H9 (cell line): Measurements from ENCODE around the gene C10orf88. TPM values are rescaled to one million over a fixed set of nuclear protein-coding genes. Genes with fewer than 3 reads are reported as not detected.

ENCODE experiments used
- DNase-seq: peaks from one replicate; pipeline ENCODE4 v3.0.0-alpha.2; 2017
- H2AFZ ChIP-seq: one replicate; pipeline ENCODE4 v1.6.1; 2013; ENCODE audit warnings: mild to moderate bottlenecking, low read length, control low read depth, moderate library complexity
- H2AK5ac ChIP-seq: 2 replicates; pipeline ENCODE4 v1.6.1; 2013; ENCODE audit warnings: low read length, control low read depth, mixed read lengths; ENCODE audit not compliant: insufficient read length
- H2BK120ac ChIP-seq: one replicate; pipeline ENCODE4 v1.6.1; 2013; ENCODE audit warnings: low read depth, mild to moderate bottlenecking, low read length, control low read depth, inconsistent platforms; ENCODE audit not compliant: poor library complexity, severe bottlenecking
- H2BK12ac ChIP-seq: 2 replicates; pipeline ENCODE4 v1.6.1; 2013; ENCODE audit warnings: low read length, control low read depth, mixed read lengths, low read depth; ENCODE audit not compliant: insufficient read length
- H2BK15ac ChIP-seq: 2 replicates; pipeline ENCODE4 v1.6.1; 2013; ENCODE audit warnings: low read depth, low read length, control low read depth
- H2BK20ac ChIP-seq: one replicate; pipeline ENCODE4 v1.6.1; 2013; ENCODE audit warnings: low read depth, mild to moderate bottlenecking, low read length, control low read depth, inconsistent platforms; ENCODE audit not compliant: poor library complexity, severe bottlenecking
- H2BK5ac ChIP-seq: 2 replicates; pipeline ENCODE4 v1.6.1; 2013; ENCODE audit warnings: low read length, control low read depth, mixed read lengths; ENCODE audit not compliant: insufficient read length
- H3K14ac ChIP-seq: 2 replicates; pipeline ENCODE4 v1.6.1; 2013; ENCODE audit warnings: low read length, control low read depth; ENCODE audit not compliant: insufficient read depth
- H3K18ac ChIP-seq: 2 replicates; pipeline ENCODE4 v1.6.1; 2013; ENCODE audit warnings: low read depth, mild to moderate bottlenecking, mixed read lengths, low read length, control low read depth; ENCODE audit not compliant: insufficient read length
- H3K23ac ChIP-seq: 2 replicates; pipeline ENCODE4 v1.6.1; 2013; ENCODE audit warnings: low read length, control low read depth, mixed read lengths, low read depth; ENCODE audit not compliant: insufficient read length
- H3K23me2 ChIP-seq: 2 replicates; pipeline ENCODE4 v1.6.1; 2013; ENCODE audit warnings: low read depth, mild to moderate bottlenecking, mixed read lengths, low read length, control low read depth; ENCODE audit not compliant: insufficient read length, poor library complexity, severe bottlenecking
- H3K27ac ChIP-seq: 2 replicates; pipeline ENCODE4 v1.5.1; 2013; ENCODE audit warnings: low read length, control low read depth, mixed read lengths, low read depth; ENCODE audit not compliant: insufficient read length
- H3K27me3 ChIP-seq: 2 replicates; pipeline ENCODE4 v1.6.1; 2013; ENCODE audit warnings: low read length, control low read depth, inconsistent platforms; ENCODE audit not compliant: insufficient read depth
- H3K4ac ChIP-seq: 2 replicates; pipeline ENCODE4 v1.6.1; 2013; ENCODE audit warnings: low read depth, mild to moderate bottlenecking, control low read depth, inconsistent platforms, low read length, moderate library complexity
- H3K4me1 ChIP-seq: 2 replicates; pipeline ENCODE4 v1.6.1; 2013; ENCODE audit warnings: low read length, control low read depth, inconsistent platforms; ENCODE audit not compliant: insufficient read depth
- H3K4me2 ChIP-seq: 2 replicates; pipeline ENCODE4 v1.6.1; 2013; ENCODE audit warnings: low read length, control low read depth, mixed read lengths; ENCODE audit not compliant: insufficient read length, insufficient read depth
- H3K56ac ChIP-seq: 2 replicates; pipeline ENCODE4 v1.6.1; 2013; ENCODE audit warnings: low read depth, mild to moderate bottlenecking, mixed read lengths, low read length, control low read depth; ENCODE audit not compliant: insufficient read length
- H3K79me1 ChIP-seq: 2 replicates; pipeline ENCODE4 v1.6.1; 2013; ENCODE audit warnings: low read depth, mild to moderate bottlenecking, moderate library complexity, low read length, control low read depth, inconsistent platforms; ENCODE audit not compliant: insufficient read depth, poor library complexity, severe bottlenecking
- H3K79me2 ChIP-seq: 2 replicates; pipeline ENCODE4 v1.6.1; 2013; ENCODE audit warnings: low read length, control low read depth, inconsistent platforms; ENCODE audit not compliant: insufficient read depth
- H3K9ac ChIP-seq: 2 replicates; pipeline ENCODE4 v1.6.1; 2013; ENCODE audit warnings: low read length, control low read depth, mixed read lengths; ENCODE audit not compliant: insufficient read length; ENCODE audit errors: extremely low read depth
- H3K9me3 ChIP-seq: one replicate; pipeline ENCODE4 v1.6.1; 2013; ENCODE audit warnings: low read depth, low read length, inconsistent platforms; ENCODE audit not compliant: control insufficient read depth
- H3T11ph ChIP-seq: one replicate; pipeline ENCODE4 v1.6.1; 2013; ENCODE audit warnings: mild to moderate bottlenecking, low read length, control low read depth, inconsistent platforms
- H4K20me1 ChIP-seq: one replicate; pipeline ENCODE4 v1.6.1; 2013; ENCODE audit not compliant: control insufficient read depth, insufficient read length, insufficient read depth
- H4K5ac ChIP-seq: 2 replicates; pipeline ENCODE4 v1.6.1; 2013; ENCODE audit warnings: low read depth, mild to moderate bottlenecking, mixed read lengths, low read length, control low read depth; ENCODE audit not compliant: insufficient read length
- H4K8ac ChIP-seq: replicated peaks from 2 replicates; pipeline ENCODE4 v1.6.1; 2013; ENCODE audit warnings: low read length, control low read depth, mixed read lengths, low read depth; ENCODE audit not compliant: insufficient read length
- H4K91ac ChIP-seq: 2 replicates; pipeline ENCODE4 v1.6.1; 2013; ENCODE audit warnings: low read depth, mild to moderate bottlenecking, moderate library complexity, mixed read lengths, low read length, control low read depth; ENCODE audit not compliant: insufficient read length
- H3K27ac Mint-ChIP-seq, 3 experiments: 2 replicates in 2 of 3; 3 replicates in 1 of 3; pipeline ENCODE4 v1.8.0; 2020 to 2021; ENCODE audit warnings: mixed read lengths in 3 of 3, mild to moderate bottlenecking in 1 of 3, moderate library complexity in 1 of 3
- H3K27me3 Mint-ChIP-seq: 2 replicates; pipeline ENCODE4 v1.8.0; 2021; ENCODE audit warnings: low read depth, mild to moderate bottlenecking, moderate library complexity, mixed read lengths
- H3K36me3 Mint-ChIP-seq, 3 experiments: 2 replicates in 2 of 3; 3 replicates in 1 of 3; pipeline ENCODE4 v1.8.0; 2020 to 2021; ENCODE audit warnings: low read depth in 3 of 3, mixed read lengths in 3 of 3; ENCODE audit not compliant: insufficient read depth in 1 of 3
- H3K4me1 Mint-ChIP-seq, 2 experiments: 2 replicates each; pipeline ENCODE4 v1.8.0; 2020; ENCODE audit warnings: mixed read lengths in 2 of 2
- H3K4me3 Mint-ChIP-seq, 2 experiments: 2 replicates in 1 of 2; 3 replicates in 1 of 2; pipeline ENCODE4 v1.8.0; 2020 to 2021; ENCODE audit warnings: mild to moderate bottlenecking in 2 of 2, mixed read lengths in 2 of 2, moderate library complexity in 1 of 2
- H3K9me3 Mint-ChIP-seq, 2 experiments: 2 replicates in 1 of 2; 3 replicates in 1 of 2; pipeline ENCODE4 v1.8.0; 2020; ENCODE audit warnings: mild to moderate bottlenecking in 2 of 2, mixed read lengths in 2 of 2, moderate library complexity in 1 of 2
- CTCF ChIP-seq: fragments of 200-600 bp; sonication (generic); conservative IDR thresholded peaks from 3 replicates; pipeline ENCODE4 v1.8.0; 2021; ENCODE audit warnings: antibody characterized with exemption, mild to moderate bottlenecking
- WGBS: extraction: QIAGEN DNeasy Blood & Tissue Kit; methylation state at CpG from one replicate; pipeline ENCODE4 v1.1.7; 2013; ENCODE audit warnings: missing lambda C conversion rate, low lambda C conversion rate, mixed read lengths; ENCODE audit not compliant: insufficient read length; ENCODE audit errors: extremely low coverage; 5-methylcytosine and 5-hydroxymethylcytosine counted together
- total RNA-seq: library from RNA; stranded (reverse); gene quantifications from 2 replicates; pipeline ENCODE4 v1.2.1, GENCODE V29; 2021

Gene C10orf88
- total RNA-seq, 1 experiment from 2014 or later, result 11.7 TPM

GRCh38 chr10:122986335-122986734, 32.3 kb upstream of the C10orf88 start:
- 100% methylated on average over 2 of the region's 6 CpGs for WGBS
- no peaks in the 10 kb centered on the region for H3K27me3 Mint-ChIP-seq
- Histone ChIP-seq H2BK20ac (no peak overlapping the region), H2BK5ac (no peak overlapping the region), H3K79me2 (no peaks in the 10 kb centered on the region), H3K4me2 (no peak overlapping the region), H2AFZ (no peak overlapping the region), H3K23ac (no peak overlapping the region), H3K56ac (no peak overlapping the region), H3K9ac (no peak overlapping the region), H2AK5ac (no peak overlapping the region), H3K27me3 (no peaks in the 10 kb centered on the region), H2BK15ac (no peak overlapping the region), H3K9me3 (no peaks in the 10 kb centered on the region), H3T11ph (no peak overlapping the region), H3K4me1 (no peaks in the 10 kb centered on the region), H3K18ac (no peak overlapping the region), H4K5ac (no peak overlapping the region), H3K23me2 (no peaks in the 10 kb centered on the region), H4K8ac (no peak overlapping the region), H2BK120ac (no peak overlapping the region), H3K14ac (no peak overlapping the region), H2BK12ac (no peak overlapping the region), H3K4ac (no peak overlapping the region), H3K27ac (no peak overlapping the region), H3K79me1 (no peaks in the 10 kb centered on the region), H4K91ac (no peak overlapping the region), H4K20me1 (no peaks in the 10 kb centered on the region)
- H3K4me1 Mint-ChIP-seq, result peaks cover 0 to 5% of the 10 kb centered on the region in 2 experiments; a peak in 2 of 4 replicates
- no peak for DNase-seq
- H3K36me3 Mint-ChIP-seq, result peaks cover 0 to 17% (median 17%) of the 10 kb centered on the region in 3 experiments; a peak in 4 of 7 replicates
- TF ChIP-seq CTCF, result no peak
- H3K9me3 Mint-ChIP-seq, result no peaks in the 10 kb centered on the region
- no peak overlapping the region for H3K27ac Mint-ChIP-seq
- no peak overlapping the region for H3K4me3 Mint-ChIP-seq
